ENCODE data around the gene QKI.

The QKI gene

GRCh38 chr6:163607792-163608191, 193.3 kb downstream of the QKI start:
- no peak for TF ChIP-seq ZNF791 (tag by site-specific recombination; IDR thresholded peaks at IDR 0.05)
- no peak for TF ChIP-seq ZNF404 (tag by site-specific recombination; IDR thresholded peaks at IDR 0.05)
- no peak for TF ChIP-seq ZNF645 (tag by site-specific recombination; IDR thresholded peaks at IDR 0.05)
- TF ChIP-seq BCL6B (tag by site-specific recombination; IDR thresholded peaks at IDR 0.05) = no peak
- TF ChIP-seq ZNF664 (tag by site-specific recombination; IDR thresholded peaks at IDR 0.05) = no peak
- no peak for TF ChIP-seq ZNF146 (tag by site-specific recombination; IDR thresholded peaks at IDR 0.05)
- no peak for TF ChIP-seq ZNF2 (tag by site-specific recombination; IDR thresholded peaks at IDR 0.05)
- no peak for TF ChIP-seq ZFP69B (tag by site-specific recombination; IDR thresholded peaks at IDR 0.05)
- Histone ChIP-seq H3K4me3 (ENCODE audit: low read depth, low read length) (no peak overlapping the region), H3K36me3 (ENCODE audit: control insufficient read depth in 2 of 2, insufficient read depth in 1 of 2, low read length in 2 of 2) (no peaks in the 10 kb centered on the region), H3K4me1 (ENCODE audit: control insufficient read depth, insufficient read depth, low read length) (no peaks in the 10 kb centered on the region), H3K27ac (ENCODE audit: extremely low read depth, low read depth, low read length) (no peak overlapping the region), H3K9me3 (ENCODE audit: control insufficient read depth, insufficient read depth, low read depth, low read length) (no peaks in the 10 kb centered on the region)
- ChIA-PET CTCF (interaction anchor here (0.6 to 0.9 kb wide), 2 partner anchors 302 to 349 kb away, joined by 3 read pairs; no protein-coding TSS in a partner anchor), POLR2A (no interaction called here)

- TF ChIP-seq ZNF629 (tag by site-specific recombination; IDR thresholded peaks at IDR 0.05) (no peak), ZNF449 (tag by site-specific recombination; IDR thresholded peaks at IDR 0.05) (no peak), TSHZ1 (tag by site-specific recombination; IDR thresholded peaks at IDR 0.05; ENCODE audit: borderline replicate concordance) (no peak), ZNF76 (tag by site-specific recombination; IDR thresholded peaks at IDR 0.05; ENCODE audit: borderline replicate concordance, low read depth) (no peak), OSR2 (tag by site-specific recombination; IDR thresholded peaks at IDR 0.05) (no peak), ZSCAN23 (tag by site-specific recombination; IDR thresholded peaks at IDR 0.05) (no peak), KLF16 (tag by site-specific recombination; IDR thresholded peaks at IDR 0.05) (no peak), ZBTB7A (tag by site-specific recombination; IDR thresholded peaks at IDR 0.05; ENCODE audit: low read depth) (no peak), ZNF548 (tag by site-specific recombination; IDR thresholded peaks at IDR 0.05) (no peak), ZNF621 (tag by site-specific recombination; IDR thresholded peaks at IDR 0.05) (no peak), ZNF639 (tag by site-specific recombination; IDR thresholded peaks at IDR 0.05) (no peak), ZNF530 (tag by site-specific recombination; IDR thresholded peaks at IDR 0.05; ENCODE audit: low read depth) (no peak), CTCF (tag by site-specific recombination; IDR thresholded peaks at IDR 0.05) (no peak), ZNF704 (tag by site-specific recombination; IDR thresholded peaks at IDR 0.05) (no peak), ZBTB17 (tag by site-specific recombination; IDR thresholded peaks at IDR 0.05) (no peak), ZBTB8A (tag by site-specific recombination; IDR thresholded peaks at IDR 0.05) (no peak), ZNF146 (tag by site-specific recombination; IDR thresholded peaks at IDR 0.05) (no peak)
- ChIA-PET CTCF (interaction anchor here (0.6 to 0.9 kb wide), 2 partner anchors 301 to 348 kb away, joined by 3 read pairs; no protein-coding TSS in a partner anchor), POLR2A (no interaction called here)
- Histone ChIP-seq H3K27ac (ENCODE audit: extremely low read depth, low read depth, low read length) (no peak overlapping the region), H3K4me3 (ENCODE audit: low read depth, low read length) (no peak overlapping the region), H3K4me1 (ENCODE audit: control insufficient read depth, insufficient read depth, low read length) (no peaks in the 10 kb centered on the region), H3K9me3 (ENCODE audit: control insufficient read depth, insufficient read depth, low read depth, low read length) (no peaks in the 10 kb centered on the region), H3K36me3 (ENCODE audit: control insufficient read depth in 2 of 2, insufficient read depth in 1 of 2, low read length in 2 of 2) (no peaks in the 10 kb centered on the region)
Observed at GRCh38 chr6:163608204-163608644, 193.7 kb downstream of the QKI start.

Data from HEK293 (cell line).